SK-N-SH (cell line): ENCODE measurements around the gene MOB2.

Experiments
- CTCF ChIP-seq: fragments of 200-600 bp; sonication (generic); IDR thresholded peaks from 2 replicates; pipeline ENCODE4 v1.6.1; 2017; ENCODE audit warnings: antibody characterized with exemption, mild to moderate bottlenecking, moderate library complexity
- GABPA ChIP-seq: IDR thresholded peaks from 2 replicates; pipeline ENCODE4 v1.4.0; 2012; ENCODE audit warnings: low read depth, mild to moderate bottlenecking
- GATA2 ChIP-seq: sonication (generic); formaldehyde crosslinking; IDR thresholded peaks from 2 replicates; pipeline ENCODE4 v1.5.0; 2020; ENCODE audit warnings: mild to moderate bottlenecking, missing genetic modification reagents
- IRF3 ChIP-seq: fragments of 150-350 bp; IDR thresholded peaks from 2 replicates; pipeline ENCODE4 v1.6.1; 2016; ENCODE audit warnings: mild to moderate bottlenecking, low read depth, low read length
- NFIC ChIP-seq: IDR thresholded peaks from 2 replicates; pipeline ENCODE4 v1.4.0; 2012; ENCODE audit warnings: borderline replicate concordance
- PBX3 ChIP-seq: IDR thresholded peaks from 2 replicates; pipeline ENCODE4; 2012
- POLR2AphosphoS5 ChIP-seq: IDR thresholded peaks from 2 replicates; pipeline ENCODE4 v1.6.1; 2012; ENCODE audit warnings: low read depth, low read length
- RAD21 ChIP-seq: IDR thresholded peaks from 2 replicates; pipeline ENCODE4 v1.6.1; 2012; ENCODE audit warnings: mild to moderate bottlenecking, low read length
- RCOR1 ChIP-seq: fragments of 150-350 bp; IDR thresholded peaks from 2 replicates; pipeline ENCODE4 v1.6.1; 2017; ENCODE audit warnings: antibody characterized with exemption, low read length
- REST ChIP-seq: IDR thresholded peaks from 2 replicates; pipeline ENCODE4 v1.6.1; 2012; ENCODE audit warnings: mild to moderate bottlenecking, low read depth, low read length, moderate library complexity
- SIN3A ChIP-seq: IDR thresholded peaks from 2 replicates; pipeline ENCODE4 v1.6.1; 2012; ENCODE audit warnings: low read depth, mild to moderate bottlenecking, low read length, moderate library complexity, borderline replicate concordance
- TEAD4 ChIP-seq: IDR thresholded peaks from 2 replicates; pipeline ENCODE4 v1.4.0; 2012; ENCODE audit warnings: mild to moderate bottlenecking, borderline replicate concordance; ENCODE audit not compliant: insufficient read depth
- USF2 ChIP-seq: fragments of 150-350 bp; IDR thresholded peaks from 2 replicates; pipeline ENCODE4 v1.6.1; 2017; ENCODE audit warnings: antibody characterized with exemption, low read length, low read depth, borderline replicate concordance

GRCh38 chr11:1437500-1437899 lies 49.1 kb downstream of the MOB2 start:
- no peak for TF ChIP-seq CTCF
- TF ChIP-seq RCOR1 = no peak
- no peak for TF ChIP-seq TEAD4
- no peak for TF ChIP-seq PBX3
- TF ChIP-seq USF2 = no peak
- TF ChIP-seq REST = no peak
- peak; percentile 78 for TF ChIP-seq GATA2 (CRISPR knock-in tag)
- TF ChIP-seq NFIC = no peak
- TF ChIP-seq GABPA = no peak
- no peak for TF ChIP-seq POLR2AphosphoS5
- TF ChIP-seq SIN3A = no peak
- TF ChIP-seq IRF3 = no peak
- TF ChIP-seq RAD21 = no peak
